ENCODE measurements around the gene CYP2C9. TPM values are rescaled to one million over a fixed set of nuclear protein-coding genes. Genes with fewer than 3 reads are reported as not detected.
"Not testable (repeated sequence)": the region's sequence is repeated elsewhere in the genome, so short reads cannot be mapped to it uniquely, and the experiment has no call there.

CYP2C9 gene
- total and polyA plus RNA-seq, 12 donors: not detected

DNA sequence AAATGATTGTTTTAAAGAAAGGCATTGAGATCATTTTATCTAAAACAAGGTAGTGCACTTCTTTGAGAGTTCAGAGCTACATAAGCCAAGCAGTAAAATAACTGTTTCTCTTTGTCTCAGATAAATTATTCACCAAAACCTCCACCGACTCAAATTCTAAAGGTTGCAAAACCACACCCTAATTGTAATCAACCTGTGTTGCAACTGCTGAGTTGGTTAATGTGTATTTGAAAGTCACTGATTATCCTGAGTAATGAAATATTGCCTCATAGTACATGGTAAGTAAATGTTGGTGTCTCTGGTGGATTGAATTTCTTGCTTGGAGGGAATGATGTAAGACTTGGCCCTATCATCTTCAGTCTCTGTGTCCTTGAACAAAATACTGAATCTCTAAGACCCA lies 35.9 kb upstream of the CYP2C9 start:
- intact Hi-C loops (cut with DNase I): no loop called here
- H3K4me1 ChIP-seq: no peaks in the 10 kb centered on the region
- DNase-seq (no peak), ATAC-seq (no peak)
- H3K27ac ChIP-seq: no peak overlapping the region
- no peak overlapping the region for H3K4me3 ChIP-seq
- 0% methylated on average over 1 of the region's 1 CpG for WGBS, 2 donors
- TF ChIP-seq, protein P1, sequence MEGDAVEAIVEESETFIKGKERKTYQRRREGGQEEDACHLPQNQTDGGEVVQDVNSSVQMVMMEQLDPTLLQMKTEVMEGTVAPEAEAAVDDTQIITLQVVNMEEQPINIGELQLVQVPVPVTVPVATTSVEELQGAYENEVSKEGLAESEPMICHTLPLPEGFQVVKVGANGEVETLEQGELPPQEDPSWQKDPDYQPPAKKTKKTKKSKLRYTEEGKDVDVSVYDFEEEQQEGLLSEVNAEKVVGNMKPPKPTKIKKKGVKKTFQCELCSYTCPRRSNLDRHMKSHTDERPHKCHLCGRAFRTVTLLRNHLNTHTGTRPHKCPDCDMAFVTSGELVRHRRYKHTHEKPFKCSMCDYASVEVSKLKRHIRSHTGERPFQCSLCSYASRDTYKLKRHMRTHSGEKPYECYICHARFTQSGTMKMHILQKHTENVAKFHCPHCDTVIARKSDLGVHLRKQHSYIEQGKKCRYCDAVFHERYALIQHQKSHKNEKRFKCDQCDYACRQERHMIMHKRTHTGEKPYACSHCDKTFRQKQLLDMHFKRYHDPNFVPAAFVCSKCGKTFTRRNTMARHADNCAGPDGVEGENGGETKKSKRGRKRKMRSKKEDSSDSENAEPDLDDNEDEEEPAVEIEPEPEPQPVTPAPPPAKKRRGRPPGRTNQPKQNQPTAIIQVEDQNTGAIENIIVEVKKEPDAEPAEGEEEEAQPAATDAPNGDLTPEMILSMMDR (IDR thresholded peaks at IDR 0.05): no peak
- H3K27me3 ChIP-seq: no peaks in the 10 kb centered on the region
- H3K9me3 ChIP-seq: peaks cover 0 to 24% (median 9%) of the 10 kb centered on the region in 11 donors
- no peaks in the 10 kb centered on the region for H3K36me3 ChIP-seq

DNA sequence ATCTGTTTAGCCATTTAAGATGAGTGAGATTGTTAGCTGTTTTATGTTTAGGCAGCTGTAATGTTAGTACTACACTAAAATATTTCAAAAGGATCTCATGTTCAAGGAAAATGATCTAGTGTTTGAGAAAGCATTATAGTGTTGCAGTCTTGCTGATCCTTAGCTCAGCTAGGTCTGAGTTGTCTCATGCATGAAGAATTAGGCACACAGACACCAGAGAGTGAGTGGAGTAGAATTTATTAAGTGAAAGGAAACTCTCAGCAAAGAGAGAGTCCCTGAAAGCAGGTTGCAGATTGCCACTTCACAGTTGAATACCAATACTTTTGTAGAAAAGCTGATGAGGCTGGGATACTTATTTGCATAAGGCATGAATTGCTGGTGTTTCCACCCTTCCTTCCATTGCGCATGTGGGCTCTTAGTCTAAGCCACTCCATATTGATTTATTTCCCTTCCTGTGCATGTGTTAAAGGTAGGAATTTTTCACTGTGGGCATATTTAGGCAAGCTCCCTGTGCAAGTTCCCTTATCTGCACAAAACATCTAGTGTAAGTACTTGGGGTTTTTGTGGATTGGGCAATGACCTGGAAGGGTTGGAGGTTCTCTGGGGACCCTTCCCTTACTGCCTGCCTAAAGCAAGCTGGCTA lies 33.8 kb upstream of the CYP2C9 start:
- H3K4me3 ChIP-seq; ATAC-seq; H3K4me1 ChIP-seq; H3K27ac ChIP-seq; H3K27me3 ChIP-seq; H3K36me3 ChIP-seq; DNase-seq; intact Hi-C loops (cut with DNase I): not testable (repeated sequence)
- peaks cover 0 to 41% (median 14%) of the 10 kb centered on the region in 11 donors for H3K9me3 ChIP-seq
- 89 to 93% methylated on average over 1 of the region's 1 CpG for WGBS, 2 donors

DNA sequence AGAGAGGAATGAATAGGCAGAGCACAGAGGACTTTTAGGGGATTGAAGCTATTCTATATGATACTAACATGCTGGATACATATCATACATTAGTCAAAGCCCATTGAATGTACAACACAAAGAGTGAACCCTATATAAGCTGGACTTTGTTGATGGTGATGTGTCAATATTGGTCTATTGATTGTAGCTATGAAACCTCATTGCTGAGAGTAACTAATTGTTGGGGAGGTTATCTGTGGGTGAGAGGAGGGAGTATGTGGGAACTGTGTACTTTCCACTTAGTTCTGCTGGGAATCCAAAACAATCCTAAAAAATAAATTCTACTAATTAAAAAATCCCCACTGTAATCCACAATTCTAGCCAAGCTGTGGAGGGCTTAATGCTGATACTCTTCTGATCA lies 22.0 kb upstream of the CYP2C9 start:
- Histone ChIP-seq H3K4me3 (no peak overlapping the region), H3K27ac (no peak overlapping the region), H3K9me3 (peaks cover 0 to 42% (median 14%) of the 10 kb centered on the region in 11 donors), H3K27me3 (no peaks in the 10 kb centered on the region), H3K4me1 (no peaks in the 10 kb centered on the region), H3K36me3 (no peaks in the 10 kb centered on the region)
- no peak for DNase-seq
- TF ChIP-seq, protein P1 (IDR thresholded peaks at IDR 0.05): no peak
- intact Hi-C loops (cut with DNase I): no loop called here
- ATAC-seq: no peak

DNA sequence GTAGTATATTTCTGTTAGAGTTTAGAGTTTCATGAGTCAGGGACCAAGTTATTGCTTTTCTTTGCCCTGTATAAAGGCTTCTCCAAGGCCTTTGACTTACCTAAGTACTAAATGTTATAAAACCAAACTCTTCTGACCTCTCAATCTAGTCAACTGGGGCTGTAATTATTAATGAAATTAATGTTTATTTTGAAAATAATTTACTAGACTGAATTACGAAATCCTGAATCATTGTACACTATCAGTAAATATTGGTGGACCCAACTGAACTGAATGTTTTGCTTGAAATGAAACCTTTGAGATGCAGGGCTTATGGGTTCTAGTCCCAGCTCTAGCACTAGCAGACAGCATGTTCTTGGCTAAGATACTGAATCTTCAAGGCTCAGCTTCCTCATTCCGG lies 1.7 kb upstream of the CYP2C9 start:
- no peaks in the 10 kb centered on the region for H3K4me1 ChIP-seq
- H3K27ac ChIP-seq: no peak overlapping the region
- no peaks in the 10 kb centered on the region for H3K27me3 ChIP-seq
- H3K4me3 ChIP-seq: no peak overlapping the region
- H3K9me3 ChIP-seq: peaks cover 0 to 14% (median 0%) of the 10 kb centered on the region in 11 donors
- WGBS, 2 donors: 61 to 66% methylated on average over 2 of the region's 2 CpGs
- TF ChIP-seq, protein P1 (IDR thresholded peaks at IDR 0.05): no peak
- ATAC-seq (no peak), DNase-seq (no peak)
- intact Hi-C loops (cut with DNase I): no loop called here
- H3K36me3 ChIP-seq: no peaks in the 10 kb centered on the region

DNA sequence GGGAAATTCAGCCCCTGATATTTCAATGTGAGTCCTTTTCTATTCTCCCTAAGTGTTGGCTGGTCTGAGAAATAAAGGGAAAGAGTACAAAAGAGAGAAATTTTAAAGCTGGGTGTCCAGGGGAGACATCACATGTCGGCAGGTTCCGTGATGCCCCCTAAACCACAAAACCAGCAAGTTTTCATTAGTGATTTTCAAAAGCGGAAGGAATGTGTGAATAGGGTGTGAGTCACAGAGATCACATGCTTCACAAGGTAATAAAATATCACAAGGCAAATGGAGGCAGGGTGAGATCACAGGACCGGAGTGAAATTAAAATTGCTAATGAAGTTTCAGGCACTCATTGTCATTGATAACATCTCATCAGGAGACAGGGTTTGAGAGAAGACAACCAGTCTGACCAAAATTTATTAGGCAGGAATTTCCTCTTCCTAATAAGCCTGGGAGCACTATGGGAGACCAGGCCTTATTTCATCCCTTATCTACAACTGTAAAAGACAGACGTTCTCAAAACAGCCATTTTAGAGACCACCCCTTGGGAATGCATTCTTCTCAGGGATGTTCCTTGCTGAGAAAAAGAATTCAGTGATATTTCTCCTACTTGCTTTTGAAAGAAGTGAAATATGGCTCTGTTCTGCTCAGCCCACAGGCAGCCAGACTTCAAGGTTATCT lies 5.1 kb downstream of the CYP2C9 start:
- intact Hi-C loops (cut with DNase I); H3K27me3 ChIP-seq; ATAC-seq; H3K4me1 ChIP-seq; H3K27ac ChIP-seq; H3K36me3 ChIP-seq; H3K4me3 ChIP-seq; DNase-seq: not testable (repeated sequence)
- H3K9me3 ChIP-seq: peaks cover 0 to 44% (median 10%) of the 10 kb centered on the region in 11 donors
- WGBS, 2 donors: 76 to 82% methylated on average over 5 of the region's 5 CpGs

DNA sequence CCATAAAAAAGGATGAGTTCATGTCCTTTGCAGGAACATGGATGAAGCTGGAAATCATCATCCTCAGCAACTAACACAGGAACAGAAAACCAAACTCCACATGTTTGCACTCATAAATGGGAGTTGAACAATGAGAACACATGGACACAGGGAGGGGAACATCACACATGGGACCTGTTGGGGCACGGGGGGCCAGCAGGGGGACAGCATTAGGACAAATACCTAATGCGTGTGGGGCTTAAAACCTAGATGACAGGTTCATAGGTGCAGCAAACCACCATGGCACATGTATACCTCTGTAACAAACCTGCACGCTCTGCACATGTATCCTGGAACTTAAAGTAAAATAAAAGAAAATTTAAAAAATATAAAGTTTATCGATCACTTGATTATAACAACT lies 7.7 kb downstream of the CYP2C9 start:
- H3K9me3 ChIP-seq: peaks cover 0 to 44% (median 10%) of the 10 kb centered on the region in 11 donors
- H3K36me3 ChIP-seq; ATAC-seq; H3K27me3 ChIP-seq; H3K4me3 ChIP-seq; H3K4me1 ChIP-seq; DNase-seq; H3K27ac ChIP-seq; intact Hi-C loops (cut with DNase I): not testable (repeated sequence)
- 86 to 92% methylated on average over 4 of the region's 4 CpGs for WGBS, 2 donors
